ENCODE data around the gene MTCH1. TPM values are rescaled to one million over a fixed set of nuclear protein-coding genes. Genes with fewer than 3 reads are reported as not detected.

Gene MTCH1, protein sequence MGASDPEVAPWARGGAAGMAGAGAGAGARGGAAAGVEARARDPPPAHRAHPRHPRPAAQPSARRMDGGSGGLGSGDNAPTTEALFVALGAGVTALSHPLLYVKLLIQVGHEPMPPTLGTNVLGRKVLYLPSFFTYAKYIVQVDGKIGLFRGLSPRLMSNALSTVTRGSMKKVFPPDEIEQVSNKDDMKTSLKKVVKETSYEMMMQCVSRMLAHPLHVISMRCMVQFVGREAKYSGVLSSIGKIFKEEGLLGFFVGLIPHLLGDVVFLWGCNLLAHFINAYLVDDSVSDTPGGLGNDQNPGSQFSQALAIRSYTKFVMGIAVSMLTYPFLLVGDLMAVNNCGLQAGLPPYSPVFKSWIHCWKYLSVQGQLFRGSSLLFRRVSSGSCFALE
- total RNA-seq = 100 to 1,000 TPM; 187 to 229 (median 215) TPM

DNA sequence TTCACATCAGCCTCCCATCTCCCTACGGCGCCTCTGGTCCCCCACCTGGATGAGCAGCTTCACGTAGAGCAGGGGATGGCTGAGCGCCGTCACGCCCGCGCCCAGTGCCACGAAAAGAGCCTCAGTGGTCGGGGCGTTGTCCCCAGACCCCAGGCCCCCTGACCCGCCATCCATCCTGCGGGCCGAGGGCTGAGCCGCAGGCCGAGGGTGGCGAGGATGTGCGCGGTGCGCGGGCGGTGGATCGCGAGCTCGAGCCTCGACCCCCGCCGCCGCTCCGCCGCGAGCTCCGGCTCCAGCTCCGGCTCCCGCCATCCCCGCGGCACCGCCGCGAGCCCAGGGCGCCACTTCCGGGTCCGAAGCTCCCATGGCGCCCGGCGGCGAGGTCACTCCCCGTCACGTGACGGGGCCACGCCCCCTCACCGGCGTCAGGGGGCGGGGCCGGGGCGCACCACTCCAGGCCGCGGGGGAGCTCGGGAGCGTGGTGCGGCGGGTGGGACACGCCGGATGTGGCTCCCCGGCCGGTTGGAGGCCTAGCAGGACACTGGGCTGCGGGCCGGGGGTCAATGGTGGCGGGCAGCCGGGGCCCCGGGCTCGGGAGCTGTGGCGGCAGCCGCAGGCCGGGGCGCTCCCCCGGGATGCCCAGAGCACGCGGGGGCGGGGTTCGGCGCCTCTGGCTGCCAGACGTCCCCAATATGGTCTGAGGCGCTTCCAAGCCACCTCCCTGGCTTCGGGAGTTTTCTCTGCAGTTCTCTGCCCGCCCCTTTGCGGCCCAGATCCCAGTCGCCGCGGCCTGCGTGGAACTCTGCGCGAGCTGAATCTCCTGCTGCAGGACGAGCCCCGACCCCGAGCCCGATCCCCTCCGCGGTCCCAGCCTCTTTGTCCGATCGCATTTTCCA is at the start of gene MTCH1:
MTCH1 (minus strand) TSS at position 389 of the 896 bp plus-strand sequence; CDS start at position 366, 23 bp downstream.
- Histone ChIP-seq H3K4me1 (peaks cover 3 to 17% of the 10 kb centered on the region in 2 donors), H3K36me3 (no peaks in the 10 kb centered on the region), H3K9me3 (no peaks in the 10 kb centered on the region), H3K27ac (peak within 1 kb of the TSS; percentile 96), H3K4me3 (peak within 1 kb of the TSS; percentile 98 to 100 (median 99)), H3K27me3 (no peaks in the 10 kb centered on the region)
- DNase-seq (ENCODE audit: low spot score in 2 of 2) = peak; percentile 84 to 86
- intact Hi-C loops (cut with DNase I; ENCODE audit: low total_unique reads) = no loop called here
- TF ChIP-seq POLR2A (IDR thresholded peaks at IDR 0.05) (no peak), CTCF (IDR thresholded peaks at IDR 0.05) (peak in 2 of 3 donors; percentile 3 to 6), POLR2AphosphoS5 (IDR thresholded peaks at IDR 0.05) (peak; percentile 66 to 88 (median 72))

DNA sequence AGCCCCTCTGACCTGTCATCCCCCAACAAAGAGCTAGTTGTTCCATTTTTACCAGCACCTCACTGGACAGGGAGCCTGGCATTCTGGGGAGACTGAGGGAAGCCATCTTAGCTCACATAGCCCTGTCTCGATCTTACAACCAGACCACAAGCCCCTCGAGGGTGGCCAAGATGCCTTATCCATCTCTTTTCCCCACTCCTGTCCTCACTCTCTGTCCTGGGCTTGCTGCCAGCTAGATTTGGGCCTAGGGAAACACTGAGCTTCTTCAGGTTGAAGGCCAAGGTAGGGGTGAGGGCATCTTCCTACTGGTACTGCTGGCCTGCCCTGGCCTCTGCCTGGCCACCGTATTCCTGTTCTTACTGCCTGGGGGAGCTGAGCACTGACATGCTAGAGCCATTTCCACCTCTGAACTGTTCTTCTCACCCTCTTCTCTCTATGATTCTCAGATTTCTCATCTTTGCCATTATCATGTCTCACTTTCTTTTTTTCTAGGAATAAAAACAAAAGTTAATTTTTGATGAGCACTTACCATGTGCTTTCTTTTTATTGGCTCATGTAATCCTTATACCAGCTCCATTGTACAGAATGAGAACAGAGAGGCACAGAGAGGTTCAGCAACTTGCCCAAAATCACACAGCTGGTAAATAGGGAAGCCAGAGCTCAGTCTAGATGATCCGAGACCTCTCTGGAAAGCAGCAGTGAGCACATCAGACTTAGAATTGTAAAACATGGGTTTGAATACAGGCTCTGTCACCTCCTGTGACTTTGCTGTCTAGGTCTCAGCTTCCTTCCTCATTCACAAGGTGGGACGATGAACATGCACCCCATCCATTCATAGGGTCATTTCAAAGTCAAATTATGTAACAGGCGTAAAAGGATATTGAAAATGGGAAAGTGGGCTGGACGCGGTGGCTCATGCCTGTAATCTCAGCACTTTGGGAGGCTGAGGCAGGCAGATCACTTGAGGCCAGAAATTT is 48.1 kb upstream of the MTCH1 start:
- Histone ChIP-seq H3K27me3 (no peaks in the 10 kb centered on the region), H3K9me3 (no peaks in the 10 kb centered on the region), H3K4me1 (no peaks in the 10 kb centered on the region), H3K27ac (no peak overlapping the region), H3K4me3 (no peak overlapping the region), H3K36me3 (no peaks in the 10 kb centered on the region)
- intact Hi-C loops (cut with DNase I; ENCODE audit: low total_unique reads) = no loop called here
- no peak for DNase-seq (ENCODE audit: low spot score in 2 of 2)
- TF ChIP-seq CTCF (IDR thresholded peaks at IDR 0.05) (no peak), POLR2AphosphoS5 (IDR thresholded peaks at IDR 0.05) (no peak), POLR2A (IDR thresholded peaks at IDR 0.05) (no peak)

GRCh38 chr6:37033255-37033654 is 47.3 kb upstream of the MTCH1 start:
- H3K27ac ChIP-seq = no peak overlapping the region
- no peaks in the 10 kb centered on the region for H3K27me3 ChIP-seq
- TF ChIP-seq CTCF (IDR thresholded peaks at IDR 0.05) (no peak), POLR2AphosphoS5 (IDR thresholded peaks at IDR 0.05) (no peak), POLR2A (IDR thresholded peaks at IDR 0.05) (no peak)
- intact Hi-C loops (cut with DNase I; ENCODE audit: low total_unique reads) = no loop called here
- no peaks in the 10 kb centered on the region for H3K4me1 ChIP-seq
- H3K36me3 ChIP-seq = no peaks in the 10 kb centered on the region
- no peak for DNase-seq (ENCODE audit: low spot score in 2 of 2)
- no peaks in the 10 kb centered on the region for H3K9me3 ChIP-seq
- no peak overlapping the region for H3K4me3 ChIP-seq

GRCh38 chr6:37032239-37032638 is 46.2 kb upstream of the MTCH1 start:
- TF ChIP-seq POLR2AphosphoS5 (IDR thresholded peaks at IDR 0.05) (no peak), POLR2A (IDR thresholded peaks at IDR 0.05) (no peak), CTCF (IDR thresholded peaks at IDR 0.05) (no peak)
- H3K27ac ChIP-seq = no peak overlapping the region
- H3K36me3 ChIP-seq = no peaks in the 10 kb centered on the region
- no peaks in the 10 kb centered on the region for H3K4me1 ChIP-seq
- no peaks in the 10 kb centered on the region for H3K9me3 ChIP-seq
- no peaks in the 10 kb centered on the region for H3K27me3 ChIP-seq
- DNase-seq (ENCODE audit: low spot score in 2 of 2) = no peak
- no peak overlapping the region for H3K4me3 ChIP-seq
- intact Hi-C loops (cut with DNase I; ENCODE audit: low total_unique reads) = no loop called here
